GM23338 (cell line): Measurements from ENCODE around the gene FAM171A2. TPM values are rescaled to one million over a fixed set of nuclear protein-coding genes. Genes with fewer than 3 reads are reported as not detected.

Source experiments
- ATAC-seq: fragments of 200-7000 bp; cut with Tn5 transposase; 3 replicates; pipeline ENCODE4 v1.9.1; 2020
- DNase-seq: peaks from one replicate; pipeline ENCODE4 v3.0.0-alpha.2; 2015; ENCODE audit warnings: low spot score
- H2AFZ ChIP-seq: fragments of 200-600 bp; sonication (generic); 2 replicates; pipeline ENCODE4 v1.8.0; 2016; ENCODE audit warnings: antibody characterized with exemption, mild to moderate bottlenecking, moderate library complexity
- H3F3A ChIP-seq: fragments of 200-600 bp; sonication (generic); replicated peaks from 2 replicates; pipeline ENCODE4 v1.8.0; 2017; ENCODE audit warnings: antibody characterized with exemption, mixed run types, low read depth
- H3K27ac ChIP-seq: fragments of 200-600 bp; sonication (generic); 2 replicates; pipeline ENCODE4 v1.6.1; 2016; ENCODE audit warnings: low read depth
- H3K27me3 ChIP-seq: fragments of 200-600 bp; sonication (generic); 2 replicates; pipeline ENCODE4 v1.8.0; 2016; ENCODE audit warnings: mild to moderate bottlenecking, mixed run types, moderate library complexity; ENCODE audit not compliant: insufficient read depth
- H3K36me3 ChIP-seq: fragments of 200-600 bp; sonication (generic); 2 replicates; pipeline ENCODE4 v1.8.0; 2016; ENCODE audit warnings: mild to moderate bottlenecking; ENCODE audit not compliant: insufficient read depth
- H3K4me1 ChIP-seq: fragments of 200-600 bp; sonication (generic); 2 replicates; pipeline ENCODE4 v1.8.0; 2016; ENCODE audit warnings: mild to moderate bottlenecking, moderate library complexity; ENCODE audit not compliant: insufficient read depth
- H3K4me2 ChIP-seq: fragments of 200-600 bp; sonication (generic); 2 replicates; pipeline ENCODE4 v1.7.1; 2017; ENCODE audit warnings: mixed run types
- H3K4me3 ChIP-seq: fragments of 200-600 bp; sonication (generic); 2 replicates; pipeline ENCODE4 v1.6.1; 2016; ENCODE audit warnings: mixed run types
- H3K79me2 ChIP-seq: fragments of 200-600 bp; sonication (generic); replicated peaks from 2 replicates; pipeline ENCODE4 v1.8.0; 2017; ENCODE audit warnings: mild to moderate bottlenecking; ENCODE audit not compliant: insufficient read depth
- H3K9me2 ChIP-seq: fragments of 200-600 bp; sonication (generic); 2 replicates; pipeline ENCODE4 v1.8.0; 2017; ENCODE audit not compliant: insufficient read depth
- H4K20me1 ChIP-seq: fragments of 200-600 bp; sonication (generic); replicated peaks from 2 replicates; pipeline ENCODE4 v1.8.0; 2017; ENCODE audit warnings: mild to moderate bottlenecking; ENCODE audit not compliant: insufficient read depth
- H3K27ac Mint-ChIP-seq: 2 replicates; pipeline ENCODE4 v1.8.0; 2020; ENCODE audit warnings: inconsistent platforms, mild to moderate bottlenecking, moderate library complexity, mixed read lengths
- H3K27me3 Mint-ChIP-seq: 3 replicates; pipeline ENCODE4 v1.8.0; 2022; ENCODE audit warnings: low read depth, mild to moderate bottlenecking, moderate library complexity, mixed read lengths, inconsistent platforms; ENCODE audit not compliant: insufficient read depth, poor library complexity
- H3K36me3 Mint-ChIP-seq: 3 replicates; pipeline ENCODE4 v1.8.0; 2021; ENCODE audit warnings: low read depth, mild to moderate bottlenecking, inconsistent platforms, moderate library complexity, mixed read lengths
- H3K4me1 Mint-ChIP-seq: 3 replicates; pipeline ENCODE4 v1.8.0; 2020; ENCODE audit warnings: mild to moderate bottlenecking, inconsistent platforms, mixed read lengths
- H3K4me3 Mint-ChIP-seq: 3 replicates; pipeline ENCODE4 v1.8.0; 2021; ENCODE audit warnings: moderate library complexity, mild to moderate bottlenecking, inconsistent platforms, mixed read lengths
- H3K9me3 Mint-ChIP-seq: 3 replicates; pipeline ENCODE4 v1.8.0; 2020; ENCODE audit warnings: moderate library complexity, mild to moderate bottlenecking, inconsistent platforms, mixed read lengths
- CREB1 ChIP-seq: fragments of 250-450 bp; sonication (Bioruptor Pico); IDR thresholded peaks from 2 replicates; pipeline ENCODE4 v1.5.0; 2020; ENCODE audit warnings: low read depth, mild to moderate bottlenecking, moderate library complexity
- EZH2 ChIP-seq: fragments of 200-600 bp; sonication (generic); IDR thresholded peaks from one replicate; pipeline ENCODE4 v1.8.0; 2017; ENCODE audit warnings: antibody characterized with exemption, mild to moderate bottlenecking, low read depth; ENCODE audit not compliant: unreplicated experiment
- JUNB ChIP-seq: IDR thresholded peaks from one replicate; pipeline ENCODE4 v1.6.1; 2016; ENCODE audit warnings: antibody characterized with exemption; ENCODE audit not compliant: unreplicated experiment
- STAT1 ChIP-seq: IDR thresholded peaks from one replicate; pipeline ENCODE4 v1.6.1; 2016; ENCODE audit warnings: antibody characterized with exemption; ENCODE audit not compliant: unreplicated experiment
- ZNF114 ChIP-seq: fragments of 250-450 bp; sonication (Bioruptor Pico); IDR thresholded peaks from 2 replicates; pipeline ENCODE4 v1.5.0; 2020; ENCODE audit warnings: mild to moderate bottlenecking, moderate library complexity
- ZNF331 ChIP-seq: fragments of 250-450 bp; sonication (Bioruptor Pico); IDR thresholded peaks from 2 replicates; pipeline ENCODE4 v1.5.0; 2020; ENCODE audit warnings: low read depth, mild to moderate bottlenecking, moderate library complexity
- polyA plus RNA-seq: library from polyadenylated mRNA; unstranded; fragments of >200 nt; fragmentation: Nextera tagmentation; extraction: Ambion mirVana; gene quantifications from 2 replicates; pipeline ENCODE4 v1.2.1, GENCODE V29; 2016
- total RNA-seq: library from RNA; depleted of rRNA; stranded (reverse); fragments of >200 nt; shearing (Covaris generic); gene quantifications from 2 replicates; pipeline ENCODE4 v1.2.3, GENCODE V29; 2014
- TF ChIP-seq, protein P1 (sequence below): IDR thresholded peaks from 2 replicates; pipeline ENCODE4 v1.6.1; 2016; ENCODE audit warnings: antibody characterized with exemption
- TF ChIP-seq, protein P2 (sequence below): fragments of 250-450 bp; sonication (Bioruptor Pico); IDR thresholded peaks from 2 replicates; pipeline ENCODE4 v1.5.0; 2020; ENCODE audit warnings: mild to moderate bottlenecking, moderate library complexity
- TF ChIP-seq, protein P3 (sequence below): IDR thresholded peaks from one replicate; pipeline ENCODE4 v1.6.1; 2018; ENCODE audit warnings: antibody characterized with exemption; ENCODE audit not compliant: unreplicated experiment
- TF ChIP-seq, protein P4 (sequence below), 2 experiments: fragments of 200-600 bp in 1 of 2; sonication (generic) in 1 of 2; conservative IDR thresholded peaks; 2 replicates each; pipeline versions ENCODE4 v1.5.1 to v1.6.1; 2016 to 2017; ENCODE audit warnings: antibody characterized with exemption in 2 of 2, low read depth in 2 of 2, mild to moderate bottlenecking in 2 of 2, moderate library complexity in 1 of 2

The FAM171A2 gene
- total and polyA plus RNA-seq, 2 experiments from 2014 or later = 4.1 to 35.4 TPM

DNA sequence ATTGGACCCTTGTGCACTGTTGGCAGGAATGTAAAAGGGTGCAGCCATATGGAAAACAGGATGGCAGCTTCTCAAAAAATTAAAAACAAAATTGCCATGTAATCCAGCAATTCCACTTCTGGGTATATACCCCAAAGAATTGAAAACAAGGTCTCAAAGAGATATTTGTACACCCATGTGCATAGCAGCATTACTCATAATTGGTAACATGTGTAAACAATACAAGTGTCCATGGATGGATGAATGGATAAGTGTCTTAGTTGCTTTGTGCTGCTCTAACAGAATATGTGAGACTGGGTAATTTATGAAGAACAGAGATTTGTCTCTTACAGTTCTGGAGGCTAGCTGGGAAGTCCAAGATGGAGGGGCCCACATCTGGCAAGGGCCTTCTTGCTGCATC lies 59.0 kb downstream of the FAM171A2 start:
- Mint-ChIP-seq H3K36me3 (no peaks in the 10 kb centered on the region), H3K27ac (no peak overlapping the region), H3K4me1 (peaks cover 14% of the 10 kb centered on the region), H3K27me3 (peaks cover 12% of the 10 kb centered on the region), H3K4me3 (no peak overlapping the region), H3K9me3 (no peaks in the 10 kb centered on the region; the same call in 2 of the 3 replicates)
- no peak for ATAC-seq
- no peaks in the 10 kb centered on the region for H3K27me3 ChIP-seq
- no peaks in the 10 kb centered on the region for H3K9me2 ChIP-seq
- H3K27ac ChIP-seq = no peak overlapping the region
- no peaks in the 10 kb centered on the region for H3K36me3 ChIP-seq
- no peak overlapping the region for H3K4me2 ChIP-seq
- peaks cover 17% of the 10 kb centered on the region; the same call in 1 of the 2 replicates for H3K4me1 ChIP-seq
- H3F3A ChIP-seq = peaks cover 12% of the 10 kb centered on the region; the same call in 1 of the 2 replicates
- DNase-seq = no peak
- no peak overlapping the region for H3K4me3 ChIP-seq
- TF ChIP-seq ZNF331 (CRISPR knock-in tag) = no peak
- TF ChIP-seq JUNB = no peak
- TF ChIP-seq STAT1 = no peak
- TF ChIP-seq, protein P1, sequence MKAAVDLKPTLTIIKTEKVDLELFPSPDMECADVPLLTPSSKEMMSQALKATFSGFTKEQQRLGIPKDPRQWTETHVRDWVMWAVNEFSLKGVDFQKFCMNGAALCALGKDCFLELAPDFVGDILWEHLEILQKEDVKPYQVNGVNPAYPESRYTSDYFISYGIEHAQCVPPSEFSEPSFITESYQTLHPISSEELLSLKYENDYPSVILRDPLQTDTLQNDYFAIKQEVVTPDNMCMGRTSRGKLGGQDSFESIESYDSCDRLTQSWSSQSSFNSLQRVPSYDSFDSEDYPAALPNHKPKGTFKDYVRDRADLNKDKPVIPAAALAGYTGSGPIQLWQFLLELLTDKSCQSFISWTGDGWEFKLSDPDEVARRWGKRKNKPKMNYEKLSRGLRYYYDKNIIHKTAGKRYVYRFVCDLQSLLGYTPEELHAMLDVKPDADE = no peak
- TF ChIP-seq, protein P2, sequence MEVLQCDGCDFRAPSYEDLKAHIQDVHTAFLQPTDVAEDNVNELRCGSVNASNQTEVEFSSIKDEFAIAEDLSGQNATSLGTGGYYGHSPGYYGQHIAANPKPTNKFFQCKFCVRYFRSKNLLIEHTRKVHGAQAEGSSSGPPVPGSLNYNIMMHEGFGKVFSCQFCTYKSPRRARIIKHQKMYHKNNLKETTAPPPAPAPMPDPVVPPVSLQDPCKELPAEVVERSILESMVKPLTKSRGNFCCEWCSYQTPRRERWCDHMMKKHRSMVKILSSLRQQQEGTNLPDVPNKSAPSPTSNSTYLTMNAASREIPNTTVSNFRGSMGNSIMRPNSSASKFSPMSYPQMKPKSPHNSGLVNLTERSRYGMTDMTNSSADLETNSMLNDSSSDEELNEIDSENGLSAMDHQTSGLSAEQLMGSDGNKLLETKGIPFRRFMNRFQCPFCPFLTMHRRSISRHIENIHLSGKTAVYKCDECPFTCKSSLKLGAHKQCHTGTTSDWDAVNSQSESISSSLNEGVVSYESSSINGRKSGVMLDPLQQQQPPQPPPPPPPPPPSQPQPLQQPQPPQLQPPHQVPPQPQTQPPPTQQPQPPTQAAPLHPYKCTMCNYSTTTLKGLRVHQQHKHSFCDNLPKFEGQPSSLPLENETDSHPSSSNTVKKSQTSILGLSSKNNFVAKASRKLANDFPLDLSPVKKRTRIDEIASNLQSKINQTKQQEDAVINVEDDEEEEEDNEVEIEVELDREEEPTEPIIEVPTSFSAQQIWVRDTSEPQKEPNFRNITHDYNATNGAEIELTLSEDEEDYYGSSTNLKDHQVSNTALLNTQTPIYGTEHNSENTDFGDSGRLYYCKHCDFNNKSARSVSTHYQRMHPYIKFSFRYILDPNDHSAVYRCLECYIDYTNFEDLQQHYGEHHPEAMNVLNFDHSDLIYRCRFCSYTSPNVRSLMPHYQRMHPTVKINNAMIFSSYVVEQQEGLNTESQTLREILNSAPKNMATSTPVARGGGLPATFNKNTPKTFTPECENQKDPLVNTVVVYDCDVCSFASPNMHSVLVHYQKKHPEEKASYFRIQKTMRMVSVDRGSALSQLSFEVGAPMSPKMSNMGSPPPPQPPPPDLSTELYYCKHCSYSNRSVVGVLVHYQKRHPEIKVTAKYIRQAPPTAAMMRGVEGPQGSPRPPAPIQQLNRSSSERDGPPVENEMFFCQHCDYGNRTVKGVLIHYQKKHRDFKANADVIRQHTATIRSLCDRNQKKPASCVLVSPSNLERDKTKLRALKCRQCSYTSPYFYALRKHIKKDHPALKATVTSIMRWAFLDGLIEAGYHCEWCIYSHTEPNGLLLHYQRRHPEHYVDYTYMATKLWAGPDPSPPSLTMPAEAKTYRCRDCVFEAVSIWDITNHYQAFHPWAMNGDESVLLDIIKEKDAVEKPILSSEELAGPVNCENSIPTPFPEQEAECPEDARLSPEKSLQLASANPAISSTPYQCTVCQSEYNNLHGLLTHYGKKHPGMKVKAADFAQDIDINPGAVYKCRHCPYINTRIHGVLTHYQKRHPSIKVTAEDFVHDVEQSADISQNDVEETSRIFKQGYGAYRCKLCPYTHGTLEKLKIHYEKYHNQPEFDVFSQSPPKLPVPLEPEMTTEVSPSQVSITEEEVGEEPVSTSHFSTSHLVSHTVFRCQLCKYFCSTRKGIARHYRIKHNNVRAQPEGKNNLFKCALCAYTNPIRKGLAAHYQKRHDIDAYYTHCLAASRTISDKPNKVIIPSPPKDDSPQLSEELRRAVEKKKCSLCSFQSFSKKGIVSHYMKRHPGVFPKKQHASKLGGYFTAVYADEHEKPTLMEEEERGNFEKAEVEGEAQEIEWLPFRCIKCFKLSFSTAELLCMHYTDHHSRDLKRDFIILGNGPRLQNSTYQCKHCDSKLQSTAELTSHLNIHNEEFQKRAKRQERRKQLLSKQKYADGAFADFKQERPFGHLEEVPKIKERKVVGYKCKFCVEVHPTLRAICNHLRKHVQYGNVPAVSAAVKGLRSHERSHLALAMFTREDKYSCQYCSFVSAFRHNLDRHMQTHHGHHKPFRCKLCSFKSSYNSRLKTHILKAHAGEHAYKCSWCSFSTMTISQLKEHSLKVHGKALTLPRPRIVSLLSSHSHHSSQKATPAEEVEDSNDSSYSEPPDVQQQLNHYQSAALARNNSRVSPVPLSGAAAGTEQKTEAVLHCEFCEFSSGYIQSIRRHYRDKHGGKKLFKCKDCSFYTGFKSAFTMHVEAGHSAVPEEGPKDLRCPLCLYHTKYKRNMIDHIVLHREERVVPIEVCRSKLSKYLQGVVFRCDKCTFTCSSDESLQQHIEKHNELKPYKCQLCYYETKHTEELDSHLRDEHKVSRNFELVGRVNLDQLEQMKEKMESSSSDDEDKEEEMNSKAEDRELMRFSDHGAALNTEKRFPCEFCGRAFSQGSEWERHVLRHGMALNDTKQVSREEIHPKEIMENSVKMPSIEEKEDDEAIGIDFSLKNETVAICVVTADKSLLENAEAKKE (CRISPR knock-in tag) = no peak
- TF ChIP-seq, protein P3, sequence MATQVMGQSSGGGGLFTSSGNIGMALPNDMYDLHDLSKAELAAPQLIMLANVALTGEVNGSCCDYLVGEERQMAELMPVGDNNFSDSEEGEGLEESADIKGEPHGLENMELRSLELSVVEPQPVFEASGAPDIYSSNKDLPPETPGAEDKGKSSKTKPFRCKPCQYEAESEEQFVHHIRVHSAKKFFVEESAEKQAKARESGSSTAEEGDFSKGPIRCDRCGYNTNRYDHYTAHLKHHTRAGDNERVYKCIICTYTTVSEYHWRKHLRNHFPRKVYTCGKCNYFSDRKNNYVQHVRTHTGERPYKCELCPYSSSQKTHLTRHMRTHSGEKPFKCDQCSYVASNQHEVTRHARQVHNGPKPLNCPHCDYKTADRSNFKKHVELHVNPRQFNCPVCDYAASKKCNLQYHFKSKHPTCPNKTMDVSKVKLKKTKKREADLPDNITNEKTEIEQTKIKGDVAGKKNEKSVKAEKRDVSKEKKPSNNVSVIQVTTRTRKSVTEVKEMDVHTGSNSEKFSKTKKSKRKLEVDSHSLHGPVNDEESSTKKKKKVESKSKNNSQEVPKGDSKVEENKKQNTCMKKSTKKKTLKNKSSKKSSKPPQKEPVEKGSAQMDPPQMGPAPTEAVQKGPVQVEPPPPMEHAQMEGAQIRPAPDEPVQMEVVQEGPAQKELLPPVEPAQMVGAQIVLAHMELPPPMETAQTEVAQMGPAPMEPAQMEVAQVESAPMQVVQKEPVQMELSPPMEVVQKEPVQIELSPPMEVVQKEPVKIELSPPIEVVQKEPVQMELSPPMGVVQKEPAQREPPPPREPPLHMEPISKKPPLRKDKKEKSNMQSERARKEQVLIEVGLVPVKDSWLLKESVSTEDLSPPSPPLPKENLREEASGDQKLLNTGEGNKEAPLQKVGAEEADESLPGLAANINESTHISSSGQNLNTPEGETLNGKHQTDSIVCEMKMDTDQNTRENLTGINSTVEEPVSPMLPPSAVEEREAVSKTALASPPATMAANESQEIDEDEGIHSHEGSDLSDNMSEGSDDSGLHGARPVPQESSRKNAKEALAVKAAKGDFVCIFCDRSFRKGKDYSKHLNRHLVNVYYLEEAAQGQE = no peak
- TF ChIP-seq EZH2 = no peak
- TF ChIP-seq ZNF114 (CRISPR knock-in tag) = no peak
- no peak for TF ChIP-seq CREB1 (CRISPR knock-in tag)
- TF ChIP-seq, protein P4, sequence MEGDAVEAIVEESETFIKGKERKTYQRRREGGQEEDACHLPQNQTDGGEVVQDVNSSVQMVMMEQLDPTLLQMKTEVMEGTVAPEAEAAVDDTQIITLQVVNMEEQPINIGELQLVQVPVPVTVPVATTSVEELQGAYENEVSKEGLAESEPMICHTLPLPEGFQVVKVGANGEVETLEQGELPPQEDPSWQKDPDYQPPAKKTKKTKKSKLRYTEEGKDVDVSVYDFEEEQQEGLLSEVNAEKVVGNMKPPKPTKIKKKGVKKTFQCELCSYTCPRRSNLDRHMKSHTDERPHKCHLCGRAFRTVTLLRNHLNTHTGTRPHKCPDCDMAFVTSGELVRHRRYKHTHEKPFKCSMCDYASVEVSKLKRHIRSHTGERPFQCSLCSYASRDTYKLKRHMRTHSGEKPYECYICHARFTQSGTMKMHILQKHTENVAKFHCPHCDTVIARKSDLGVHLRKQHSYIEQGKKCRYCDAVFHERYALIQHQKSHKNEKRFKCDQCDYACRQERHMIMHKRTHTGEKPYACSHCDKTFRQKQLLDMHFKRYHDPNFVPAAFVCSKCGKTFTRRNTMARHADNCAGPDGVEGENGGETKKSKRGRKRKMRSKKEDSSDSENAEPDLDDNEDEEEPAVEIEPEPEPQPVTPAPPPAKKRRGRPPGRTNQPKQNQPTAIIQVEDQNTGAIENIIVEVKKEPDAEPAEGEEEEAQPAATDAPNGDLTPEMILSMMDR (conservative IDR thresholded peaks at IDR 0.05; ENCODE audit: low read depth in 2 of 2) = no peak
- H4K20me1 ChIP-seq = no peaks in the 10 kb centered on the region
- H2AFZ ChIP-seq = no peak overlapping the region
- no peaks in the 10 kb centered on the region for H3K79me2 ChIP-seq
